Measurements from ENCODE around the gene PANK1. TPM values are rescaled to one million over a fixed set of nuclear protein-coding genes. Genes with fewer than 3 reads are reported as not detected.

Gene PANK1
- total RNA-seq, 1 donor from 2014 or later, result 1.8 TPM

DNA sequence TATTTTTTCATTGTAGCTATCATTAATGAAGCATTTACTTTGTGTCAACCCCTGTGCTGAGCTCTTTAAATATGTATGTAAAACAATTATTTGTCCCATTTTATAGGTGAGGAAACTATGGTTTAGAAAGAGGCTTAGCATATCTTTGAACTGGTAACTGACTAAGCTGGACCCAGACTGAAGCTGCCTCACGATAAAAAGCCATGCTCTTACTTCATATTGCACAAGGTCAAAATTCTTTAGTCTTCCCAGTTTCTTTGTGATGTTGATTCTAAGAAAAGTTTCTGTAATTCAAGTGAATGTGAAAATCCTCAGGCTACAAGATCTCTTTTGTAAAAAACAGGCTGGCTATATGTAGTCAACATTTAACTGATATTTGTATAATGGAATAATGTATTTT lies 63.0 kb downstream of the PANK1 start:
- TF ChIP-seq, protein P1, sequence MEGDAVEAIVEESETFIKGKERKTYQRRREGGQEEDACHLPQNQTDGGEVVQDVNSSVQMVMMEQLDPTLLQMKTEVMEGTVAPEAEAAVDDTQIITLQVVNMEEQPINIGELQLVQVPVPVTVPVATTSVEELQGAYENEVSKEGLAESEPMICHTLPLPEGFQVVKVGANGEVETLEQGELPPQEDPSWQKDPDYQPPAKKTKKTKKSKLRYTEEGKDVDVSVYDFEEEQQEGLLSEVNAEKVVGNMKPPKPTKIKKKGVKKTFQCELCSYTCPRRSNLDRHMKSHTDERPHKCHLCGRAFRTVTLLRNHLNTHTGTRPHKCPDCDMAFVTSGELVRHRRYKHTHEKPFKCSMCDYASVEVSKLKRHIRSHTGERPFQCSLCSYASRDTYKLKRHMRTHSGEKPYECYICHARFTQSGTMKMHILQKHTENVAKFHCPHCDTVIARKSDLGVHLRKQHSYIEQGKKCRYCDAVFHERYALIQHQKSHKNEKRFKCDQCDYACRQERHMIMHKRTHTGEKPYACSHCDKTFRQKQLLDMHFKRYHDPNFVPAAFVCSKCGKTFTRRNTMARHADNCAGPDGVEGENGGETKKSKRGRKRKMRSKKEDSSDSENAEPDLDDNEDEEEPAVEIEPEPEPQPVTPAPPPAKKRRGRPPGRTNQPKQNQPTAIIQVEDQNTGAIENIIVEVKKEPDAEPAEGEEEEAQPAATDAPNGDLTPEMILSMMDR (IDR thresholded peaks at IDR 0.05), result no peak
- DNase-seq (no peak), ATAC-seq (ENCODE audit: low read depth) (no peak)
- POLR2A ChIA-PET, result no interaction called here
- H3K9me3 Mint-ChIP-seq, result no peaks in the 10 kb centered on the region
- H3K4me1 Mint-ChIP-seq, result no peaks in the 10 kb centered on the region
- no peaks in the 10 kb centered on the region for H3K36me3 Mint-ChIP-seq (ENCODE audit: low read depth)
- CTCF ChIA-PET, result interaction anchor here (1.0 kb wide), 1 partner anchor 15 kb away, joined by 3 read pairs; no protein-coding TSS in a partner anchor
- H3K4me3 Mint-ChIP-seq, result no peak overlapping the region
- H3K27me3 Mint-ChIP-seq, result no peaks in the 10 kb centered on the region
- intact Hi-C loops (cut with micrococcal nuclease), result no loop called here
- no peak overlapping the region for H3K27ac Mint-ChIP-seq

DNA sequence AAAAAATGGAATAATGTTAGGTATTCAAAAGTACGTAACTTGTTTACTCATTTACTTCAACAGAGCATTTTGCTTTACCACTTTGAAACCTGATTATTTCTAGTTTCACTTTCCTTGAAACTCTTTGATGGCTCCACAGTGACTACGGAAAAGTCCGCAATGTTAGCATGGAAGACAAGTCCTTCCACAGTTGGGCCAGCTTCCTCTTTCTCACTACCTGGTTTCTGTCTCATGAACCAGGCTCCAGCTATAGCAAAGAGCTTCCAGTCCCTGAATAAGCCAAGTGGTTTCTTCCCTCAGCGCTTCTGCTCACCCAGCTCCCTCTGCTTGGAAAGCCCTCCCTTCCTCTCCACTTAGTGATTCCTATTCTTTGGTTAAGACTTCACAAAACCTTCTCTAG lies 64.8 kb downstream of the PANK1 start:
- no peak overlapping the region for H3K27ac Mint-ChIP-seq
- H3K4me1 Mint-ChIP-seq, result no peaks in the 10 kb centered on the region
- H3K27me3 Mint-ChIP-seq, result no peaks in the 10 kb centered on the region
- ChIA-PET POLR2A (no interaction called here), CTCF (no interaction called here)
- intact Hi-C loops (cut with micrococcal nuclease), result no loop called here
- no peaks in the 10 kb centered on the region for H3K36me3 Mint-ChIP-seq (ENCODE audit: low read depth)
- H3K4me3 Mint-ChIP-seq, result no peak overlapping the region
- ATAC-seq (ENCODE audit: low read depth), result no peak
- TF ChIP-seq, protein P1 (IDR thresholded peaks at IDR 0.05), result no peak
- no peak for DNase-seq
- H3K9me3 Mint-ChIP-seq, result no peaks in the 10 kb centered on the region

DNA sequence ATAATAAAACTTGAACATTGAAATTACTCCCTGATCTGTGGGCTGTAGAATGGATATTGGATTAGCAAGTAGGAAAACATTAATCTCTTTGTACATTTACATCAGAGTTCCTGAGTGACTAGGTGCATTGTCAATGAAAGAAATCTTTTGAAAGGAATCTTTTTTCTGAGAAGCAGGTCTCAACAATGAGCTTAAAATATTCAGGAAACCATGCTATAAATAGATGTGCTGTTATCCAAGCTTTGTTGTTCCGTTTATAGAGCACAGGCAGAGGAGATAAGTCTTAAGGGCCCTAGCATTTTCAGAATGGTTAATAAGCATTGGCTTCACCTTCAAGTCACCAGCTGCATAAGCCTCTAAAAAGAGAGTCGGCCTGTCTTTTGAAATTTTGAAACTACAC lies 68.3 kb downstream of the PANK1 start:
- H3K27ac Mint-ChIP-seq, result no peak overlapping the region
- no peak overlapping the region for H3K4me3 Mint-ChIP-seq
- POLR2A ChIA-PET, result no interaction called here
- H3K9me3 Mint-ChIP-seq, result no peaks in the 10 kb centered on the region
- CTCF ChIA-PET, result no interaction called here
- TF ChIP-seq, protein P1 (IDR thresholded peaks at IDR 0.05), result no peak
- no peak for ATAC-seq (ENCODE audit: low read depth)
- H3K36me3 Mint-ChIP-seq (ENCODE audit: low read depth), result no peaks in the 10 kb centered on the region
- intact Hi-C loops (cut with micrococcal nuclease), result loop anchor here (10.0 kb wide), 1 partner anchor 58 kb away; no protein-coding TSS in a partner anchor
- no peaks in the 10 kb centered on the region for H3K4me1 Mint-ChIP-seq
- no peak for DNase-seq
- no peaks in the 10 kb centered on the region for H3K27me3 Mint-ChIP-seq

DNA sequence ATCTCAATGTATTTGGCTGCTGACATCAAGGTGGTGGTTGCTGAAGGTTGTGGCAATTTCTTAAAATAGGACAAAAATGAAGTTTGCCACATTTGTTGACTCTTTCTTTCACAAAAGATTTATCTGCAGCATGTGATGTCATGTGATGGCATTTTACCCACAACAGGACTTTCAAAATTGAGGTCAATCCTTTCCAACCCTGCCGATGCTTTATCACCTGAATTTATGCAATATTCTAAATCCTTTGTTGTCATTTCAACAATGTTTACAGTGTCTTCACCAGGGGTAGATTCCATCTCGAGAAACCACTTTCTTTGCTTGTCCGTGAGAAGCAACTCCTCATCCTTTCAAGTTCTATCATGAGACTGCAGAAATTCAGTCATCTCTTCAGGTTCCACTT lies 69.0 kb downstream of the PANK1 start:
- POLR2A ChIA-PET, result no interaction called here
- H3K36me3 Mint-ChIP-seq (ENCODE audit: low read depth), result no peaks in the 10 kb centered on the region
- no peak for DNase-seq
- no peak overlapping the region for H3K4me3 Mint-ChIP-seq
- CTCF ChIA-PET, result no interaction called here
- no peak overlapping the region for H3K27ac Mint-ChIP-seq
- intact Hi-C loops (cut with micrococcal nuclease), result loop anchor here (10.0 kb wide), 1 partner anchor 59 kb away; no protein-coding TSS in a partner anchor
- no peak for ATAC-seq (ENCODE audit: low read depth)
- no peaks in the 10 kb centered on the region for H3K4me1 Mint-ChIP-seq
- TF ChIP-seq, protein P1 (IDR thresholded peaks at IDR 0.05), result no peak
- no peaks in the 10 kb centered on the region for H3K9me3 Mint-ChIP-seq
- no peaks in the 10 kb centered on the region for H3K27me3 Mint-ChIP-seq

DNA sequence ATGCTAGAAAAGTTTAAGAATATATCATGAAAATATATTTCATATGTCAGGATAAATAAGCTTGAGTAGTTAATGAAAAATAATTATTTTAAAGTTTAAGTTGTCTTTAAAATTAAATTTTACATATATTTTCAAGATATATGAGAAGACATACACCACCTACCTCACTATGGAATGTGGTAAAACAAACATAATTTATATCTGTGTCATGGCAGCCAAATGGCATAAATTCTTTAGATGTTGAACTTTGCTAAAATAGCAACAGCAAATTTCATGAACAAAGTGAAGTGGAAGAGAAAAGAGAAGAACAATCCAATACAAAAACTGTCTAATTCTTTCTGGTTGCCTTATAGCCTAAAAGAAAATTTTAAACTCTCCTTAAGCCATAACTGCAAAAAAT lies 70.0 kb downstream of the PANK1 start:
- H3K27ac Mint-ChIP-seq, result no peak overlapping the region

More for the DNA sequence above, 70.0 kb downstream of the PANK1 start:
- intact Hi-C loops (cut with micrococcal nuclease), result loop anchor here (10.0 kb wide), 1 partner anchor 60 kb away; no protein-coding TSS in a partner anchor
- ChIA-PET CTCF (no interaction called here), POLR2A (no interaction called here)
- ATAC-seq (ENCODE audit: low read depth), result no peak
- H3K4me3 Mint-ChIP-seq, result no peak overlapping the region
- no peaks in the 10 kb centered on the region for H3K36me3 Mint-ChIP-seq (ENCODE audit: low read depth)
- TF ChIP-seq, protein P1 (IDR thresholded peaks at IDR 0.05), result no peak
- H3K9me3 Mint-ChIP-seq, result no peaks in the 10 kb centered on the region
- H3K27me3 Mint-ChIP-seq, result no peaks in the 10 kb centered on the region
- no peak for DNase-seq
- no peaks in the 10 kb centered on the region for H3K4me1 Mint-ChIP-seq
